ENCODE results near the gene PSMD11. TPM values are rescaled to one million over a fixed set of nuclear protein-coding genes. Genes with fewer than 3 reads are reported as not detected.

The PSMD11 gene
- polyA plus RNA-seq, 1 of the 3 experiments (the other 2 are of a cell fraction), result 63.1 TPM

DNA sequence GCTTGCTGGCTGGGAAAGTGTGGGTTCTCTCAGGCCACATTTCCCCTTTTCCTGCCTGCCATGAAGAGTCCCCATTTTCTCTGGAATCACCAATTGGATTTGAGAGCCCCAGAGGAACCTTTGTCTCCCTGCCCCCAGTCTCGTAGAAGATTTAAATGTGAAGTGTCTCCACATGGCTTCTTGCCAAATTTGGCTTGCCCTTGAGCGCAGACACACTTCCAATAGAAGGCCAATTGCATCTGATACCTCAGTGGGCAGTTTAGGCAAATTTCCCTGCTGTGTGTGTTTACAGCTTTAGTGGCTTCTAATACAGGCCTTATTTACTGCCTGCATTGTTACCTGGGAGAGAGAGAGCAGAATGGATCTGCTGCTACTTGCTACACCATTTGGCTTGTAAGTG lies 72.1 kb downstream of the PSMD11 start:
- Histone ChIP-seq H3K27me3 (ENCODE audit: insufficient read depth) (no peaks in the 10 kb centered on the region), H4K20me1 (ENCODE audit: insufficient read depth) (no peaks in the 10 kb centered on the region), H3K9me2 (no peaks in the 10 kb centered on the region), H3K27ac (ENCODE audit: low read depth in 2 of 2, low read length in 1 of 2) (no peak overlapping the region), H3K79me2 (ENCODE audit: insufficient read depth) (no peaks in the 10 kb centered on the region), H3K9ac (no peak overlapping the region), H3K4me1 (ENCODE audit: control insufficient read depth in 1 of 2, insufficient read depth in 2 of 2, low read depth in 1 of 2, low read length in 1 of 2) (peaks cover 6 to 19% of the 10 kb centered on the region in 2 experiments; a peak in 2 of 4 replicates), H3K36me3 (replicated peaks in 1 of 2; ENCODE audit: control insufficient read depth in 1 of 2, insufficient read depth in 2 of 2, low read length in 1 of 2) (no peaks in the 10 kb centered on the region), H3K4me2 (no peak overlapping the region), H2AFZ (ENCODE audit: low read depth) (no peak overlapping the region), H3F3A (replicated peaks; ENCODE audit: insufficient read depth) (no peaks in the 10 kb centered on the region), H3K4me3 (ENCODE audit: low read depth in 2 of 2, low read length in 1 of 2) (no peak overlapping the region), H3K9me3 (no peaks in the 10 kb centered on the region)
- DNase-seq, result no peak
- POLR2A ChIA-PET, result no interaction called here
- CTCF ChIA-PET, result interaction anchor here (0.7 to 2.4 kb wide), 4 partner anchors 9 to 239 kb away, joined by 3 to 6 read pairs (median 4); no protein-coding TSS in a partner anchor
- TF ChIP-seq, protein P1, sequence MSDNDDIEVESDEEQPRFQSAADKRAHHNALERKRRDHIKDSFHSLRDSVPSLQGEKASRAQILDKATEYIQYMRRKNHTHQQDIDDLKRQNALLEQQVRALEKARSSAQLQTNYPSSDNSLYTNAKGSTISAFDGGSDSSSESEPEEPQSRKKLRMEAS (IDR thresholded peaks at IDR 0.05; ENCODE audit: low read depth), result no peak
- TF ChIP-seq MXI1 (IDR thresholded peaks at IDR 0.05; ENCODE audit: low read depth, low read length) (no peak), GATA2 (CRISPR knock-in tag; IDR thresholded peaks at IDR 0.05) (no peak), EZH2phosphoT487 (IDR thresholded peaks at IDR 0.05; ENCODE audit: borderline replicate concordance, low read depth) (no peak), RFX5 (IDR thresholded peaks at IDR 0.05; ENCODE audit: low read length) (no peak), SMC3 (IDR thresholded peaks at IDR 0.05; ENCODE audit: low read depth, low read length) (no peak), FOXM1 (IDR thresholded peaks at IDR 0.05; ENCODE audit: low read depth) (no peak), JUND (IDR thresholded peaks at IDR 0.05) (no peak), SIN3A (IDR thresholded peaks at IDR 0.05; ENCODE audit: borderline replicate concordance, low read depth, low read length) (no peak), CHD2 (IDR thresholded peaks at IDR 0.05; ENCODE audit: low read length, partially characterized antibody) (no peak), EP300 (IDR thresholded peaks at IDR 0.05; ENCODE audit: borderline replicate concordance in 1 of 2, low read depth in 1 of 2, low read length in 1 of 2) (no peak), POLR2AphosphoS5 (IDR thresholded peaks at IDR 0.05; ENCODE audit: low read depth, low read length) (no peak), FOSL2 (IDR thresholded peaks at IDR 0.05; ENCODE audit: borderline replicate concordance, low read depth) (no peak), NRF1 (IDR thresholded peaks at IDR 0.05; ENCODE audit: low read depth, low read length) (no peak), RAD21 (IDR thresholded peaks at IDR 0.05; ENCODE audit: low read length) (no peak), FOXJ3 (CRISPR knock-in tag; IDR thresholded peaks at IDR 0.05) (no peak)
- TF ChIP-seq, protein P2, sequence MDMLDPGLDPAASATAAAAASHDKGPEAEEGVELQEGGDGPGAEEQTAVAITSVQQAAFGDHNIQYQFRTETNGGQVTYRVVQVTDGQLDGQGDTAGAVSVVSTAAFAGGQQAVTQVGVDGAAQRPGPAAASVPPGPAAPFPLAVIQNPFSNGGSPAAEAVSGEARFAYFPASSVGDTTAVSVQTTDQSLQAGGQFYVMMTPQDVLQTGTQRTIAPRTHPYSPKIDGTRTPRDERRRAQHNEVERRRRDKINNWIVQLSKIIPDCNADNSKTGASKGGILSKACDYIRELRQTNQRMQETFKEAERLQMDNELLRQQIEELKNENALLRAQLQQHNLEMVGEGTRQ (IDR thresholded peaks at IDR 0.05; ENCODE audit: borderline replicate concordance, low read depth, low read length), result no peak
- TF ChIP-seq, protein P3, sequence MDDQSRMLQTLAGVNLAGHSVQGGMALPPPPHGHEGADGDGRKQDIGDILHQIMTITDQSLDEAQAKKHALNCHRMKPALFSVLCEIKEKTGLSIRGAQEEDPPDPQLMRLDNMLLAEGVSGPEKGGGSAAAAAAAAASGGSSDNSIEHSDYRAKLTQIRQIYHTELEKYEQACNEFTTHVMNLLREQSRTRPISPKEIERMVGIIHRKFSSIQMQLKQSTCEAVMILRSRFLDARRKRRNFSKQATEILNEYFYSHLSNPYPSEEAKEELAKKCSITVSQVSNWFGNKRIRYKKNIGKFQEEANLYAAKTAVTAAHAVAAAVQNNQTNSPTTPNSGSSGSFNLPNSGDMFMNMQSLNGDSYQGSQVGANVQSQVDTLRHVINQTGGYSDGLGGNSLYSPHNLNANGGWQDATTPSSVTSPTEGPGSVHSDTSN (IDR thresholded peaks at IDR 0.05), result no peak
- TF ChIP-seq, protein P4, sequence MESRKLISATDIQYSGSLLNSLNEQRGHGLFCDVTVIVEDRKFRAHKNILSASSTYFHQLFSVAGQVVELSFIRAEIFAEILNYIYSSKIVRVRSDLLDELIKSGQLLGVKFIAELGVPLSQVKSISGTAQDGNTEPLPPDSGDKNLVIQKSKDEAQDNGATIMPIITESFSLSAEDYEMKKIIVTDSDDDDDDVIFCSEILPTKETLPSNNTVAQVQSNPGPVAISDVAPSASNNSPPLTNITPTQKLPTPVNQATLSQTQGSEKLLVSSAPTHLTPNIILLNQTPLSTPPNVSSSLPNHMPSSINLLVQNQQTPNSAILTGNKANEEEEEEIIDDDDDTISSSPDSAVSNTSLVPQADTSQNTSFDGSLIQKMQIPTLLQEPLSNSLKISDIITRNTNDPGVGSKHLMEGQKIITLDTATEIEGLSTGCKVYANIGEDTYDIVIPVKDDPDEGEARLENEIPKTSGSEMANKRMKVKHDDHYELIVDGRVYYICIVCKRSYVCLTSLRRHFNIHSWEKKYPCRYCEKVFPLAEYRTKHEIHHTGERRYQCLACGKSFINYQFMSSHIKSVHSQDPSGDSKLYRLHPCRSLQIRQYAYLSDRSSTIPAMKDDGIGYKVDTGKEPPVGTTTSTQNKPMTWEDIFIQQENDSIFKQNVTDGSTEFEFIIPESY (IDR thresholded peaks at IDR 0.05; ENCODE audit: borderline replicate concordance, low read depth), result no peak
- WGBS (ENCODE audit: low lambda C conversion rate), result 29% methylated on average over 2 of the region's 2 CpGs

Data from SK-N-SH (cell line).